Activated CD8-positive, alpha-beta T cell treated with anti-CD3 and anti-CD28 coated beads for 36 hours (primary cell): ENCODE measurements around the gene LRRC4C. TPM values are rescaled to one million over a fixed set of nuclear protein-coding genes. Genes with fewer than 3 reads are reported as not detected.

Source experiments
- ATAC-seq: fragments of 200-7000 bp; cut with Tn5 transposase; one replicate; pipeline ENCODE4 v1.10.0; 2021; ENCODE audit warnings: mild to moderate bottlenecking, moderate library complexity
- CTCF ChIA-PET: fragments of 350-600 bp; sonication (Branson Sonifier 250); formaldehyde crosslinking; loops from one replicate; lab custom pipeline; 2021; ENCODE audit warnings: antibody characterized with exemption; lab: Charles Lee
- POLR2A ChIA-PET: fragments of 350-600 bp; sonication (Branson Sonifier 250); formaldehyde crosslinking; loops from one replicate; lab custom pipeline; 2021; ENCODE audit warnings: antibody characterized with exemption; lab: Charles Lee
- DNase-seq: peaks from one replicate; pipeline ENCODE4 v3.0.0-alpha.2; 2020
- H3K27ac Mint-ChIP-seq: one replicate; pipeline ENCODE4 v1.8.0; 2021; ENCODE audit warnings: mild to moderate bottlenecking, mixed read lengths
- H3K27me3 Mint-ChIP-seq: one replicate; pipeline ENCODE4 v1.8.0; 2021; ENCODE audit warnings: mixed read lengths
- H3K36me3 Mint-ChIP-seq: one replicate; pipeline ENCODE4 v1.8.0; 2021; ENCODE audit warnings: low read depth, mixed read lengths
- H3K4me1 Mint-ChIP-seq: one replicate; pipeline ENCODE4 v1.8.0; 2021; ENCODE audit warnings: low read depth, mixed read lengths
- H3K4me3 Mint-ChIP-seq: one replicate; pipeline ENCODE4 v1.8.0; 2021; ENCODE audit warnings: mild to moderate bottlenecking, moderate library complexity, mixed read lengths
- H3K9me3 Mint-ChIP-seq: one replicate; pipeline ENCODE4 v1.8.0; 2021; ENCODE audit warnings: mixed read lengths
- CTCF ChIP-seq: fragments of 200-600 bp; IDR thresholded peaks from one replicate; pipeline ENCODE4 v1.8.0; 2022; ENCODE audit warnings: antibody characterized with exemption, mild to moderate bottlenecking
- intact Hi-C: fragments of 100-400 bp; cut with micrococcal nuclease; formaldehyde crosslinking; loops from one replicate; pipeline ENCODE4 v1.10.0; 2022
- total RNA-seq, 2 experiments: library from RNA; stranded (reverse); gene quantifications; one replicate each; pipeline ENCODE4 v1.2.3, GENCODE V29; 2021

Gene LRRC4C
- total RNA-seq, 2 experiments from 2014 or later = not detected

- intact Hi-C loops = no loop called here
- ChIA-PET POLR2A (no interaction called here), CTCF (no interaction called here)
- Mint-ChIP-seq H3K4me3 (no peak overlapping the region), H3K9me3 (peaks cover 2% of the 10 kb centered on the region), H3K27me3 (no peaks in the 10 kb centered on the region), H3K27ac (no peak overlapping the region), H3K36me3 (no peaks in the 10 kb centered on the region), H3K4me1 (no peaks in the 10 kb centered on the region)
- TF ChIP-seq CTCF = no peak
- DNase-seq (no peak), ATAC-seq (no peak)
Observed at GRCh38 chr11:40286137-40286536, 1173.3 kb downstream of the LRRC4C start.

- Mint-ChIP-seq H3K27ac (no peak overlapping the region), H3K4me1 (no peaks in the 10 kb centered on the region), H3K36me3 (no peaks in the 10 kb centered on the region), H3K4me3 (no peak overlapping the region), H3K27me3 (no peaks in the 10 kb centered on the region), H3K9me3 (peaks cover 4% of the 10 kb centered on the region)
- intact Hi-C loops = no loop called here
- ChIA-PET CTCF (no interaction called here), POLR2A (no interaction called here)
- no peak for TF ChIP-seq CTCF
- ATAC-seq (no peak), DNase-seq (no peak)
Observed at GRCh38 chr11:40285558-40285957, 1173.9 kb downstream of the LRRC4C start.

GRCh38 chr11:40281052-40281580 is 1178.3 kb downstream of the LRRC4C start:
- DNase-seq = no peak
- H3K27me3 Mint-ChIP-seq = no peaks in the 10 kb centered on the region
- no peak overlapping the region for H3K27ac Mint-ChIP-seq
- H3K36me3 Mint-ChIP-seq = no peaks in the 10 kb centered on the region
- H3K9me3 Mint-ChIP-seq = peaks cover 7% of the 10 kb centered on the region
- POLR2A ChIA-PET = interaction anchor here (0.5 to 0.7 kb wide), 2 partner anchors 640 to 1851 kb away, joined by 3 read pairs; no protein-coding TSS in a partner anchor
- H3K4me3 Mint-ChIP-seq = no peak overlapping the region
- no peak for ATAC-seq
- CTCF ChIA-PET = no interaction called here
- no peak for TF ChIP-seq CTCF
- no peaks in the 10 kb centered on the region for H3K4me1 Mint-ChIP-seq
- intact Hi-C loops = no loop called here

- Mint-ChIP-seq H3K4me3 (no peak overlapping the region), H3K27me3 (no peaks in the 10 kb centered on the region), H3K36me3 (no peaks in the 10 kb centered on the region), H3K9me3 (peaks cover 9% of the 10 kb centered on the region), H3K4me1 (no peaks in the 10 kb centered on the region), H3K27ac (no peak overlapping the region)
- CTCF ChIA-PET = no interaction called here
- DNase-seq (no peak), ATAC-seq (no peak)
- no peak for TF ChIP-seq CTCF
- POLR2A ChIA-PET = no interaction called here
- intact Hi-C loops = no loop called here
Observed at GRCh38 chr11:40280159-40281051, 1179.0 kb downstream of the LRRC4C start.

GRCh38 chr11:40276960-40277359 is 1182.5 kb downstream of the LRRC4C start:
- H3K27ac Mint-ChIP-seq = no peak overlapping the region
- H3K4me1 Mint-ChIP-seq = no peaks in the 10 kb centered on the region
- DNase-seq = no peak
- TF ChIP-seq CTCF = no peak
- POLR2A ChIA-PET = interaction anchor here (0.6 kb wide), 1 partner anchor 48 kb away, joined by 3 read pairs; no protein-coding TSS in a partner anchor
- no peak for ATAC-seq
- CTCF ChIA-PET = no interaction called here
- H3K27me3 Mint-ChIP-seq = no peaks in the 10 kb centered on the region
- H3K9me3 Mint-ChIP-seq = peaks cover 8% of the 10 kb centered on the region
- H3K4me3 Mint-ChIP-seq = no peak overlapping the region
- no peaks in the 10 kb centered on the region for H3K36me3 Mint-ChIP-seq
- intact Hi-C loops = no loop called here
